ENCODE measurements around the gene UTP14A. TPM values are rescaled to one million over a fixed set of nuclear protein-coding genes. Genes with fewer than 3 reads are reported as not detected.
A peak's percentile ranks its signal among the peaks of the same experiment; 100 is the strongest.

The UTP14A gene
- total RNA-seq, 1 donor from 2014 or later, result 23.3 TPM

- no peak for DNase-seq (ENCODE audit: low read depth)
Measured at GRCh38 chrX:129945131-129945530, 39.2 kb downstream of the UTP14A start.

- no peak for DNase-seq (ENCODE audit: low read depth)
Measured at GRCh38 chrX:129953334-129953648, 47.3 kb downstream of the UTP14A start.

- DNase-seq (ENCODE audit: low read depth), result no peak
Measured at GRCh38 chrX:129953881-129954280, 47.9 kb downstream of the UTP14A start.

GRCh38 chrX:129954804-129955203 lies 48.8 kb downstream of the UTP14A start:
- DNase-seq (ENCODE audit: low read depth), result no peak

GRCh38 chrX:129955682-129956081 lies 49.7 kb downstream of the UTP14A start:
- no peak for DNase-seq (ENCODE audit: low read depth)

GRCh38 chrX:129956145-129956544 lies 50.2 kb downstream of the UTP14A start:
- DNase-seq (ENCODE audit: low read depth), result no peak

GRCh38 chrX:129956765-129957164 lies 50.8 kb downstream of the UTP14A start:
- DNase-seq (ENCODE audit: low read depth), result no peak

GRCh38 chrX:129957241-129958082 lies 51.5 kb downstream of the UTP14A start:
- peak; percentile 54 for DNase-seq (ENCODE audit: low read depth)

- no peak for DNase-seq (ENCODE audit: low read depth)
Measured at GRCh38 chrX:129958083-129958465, 52.1 kb downstream of the UTP14A start.

- no peak for DNase-seq (ENCODE audit: low read depth)
Measured at GRCh38 chrX:129958814-129959492, 53.0 kb downstream of the UTP14A start.

- DNase-seq (ENCODE audit: low read depth), result peak; percentile 26
Measured at GRCh38 chrX:129959493-129959832, 53.5 kb downstream of the UTP14A start.

GRCh38 chrX:129961180-129962083 lies 55.5 kb downstream of the UTP14A start:
- DNase-seq (ENCODE audit: low read depth), result no peak

- DNase-seq (ENCODE audit: low read depth), result no peak
Measured at GRCh38 chrX:129963729-129964128, 57.8 kb downstream of the UTP14A start.

GRCh38 chrX:129965166-129965565 lies 59.2 kb downstream of the UTP14A start:
- no peak for DNase-seq (ENCODE audit: low read depth)

GRCh38 chrX:129968968-129969367 lies 63.0 kb downstream of the UTP14A start:
- DNase-seq (ENCODE audit: low read depth), result no peak

- no peak for DNase-seq (ENCODE audit: low read depth)
Measured at GRCh38 chrX:129976441-129976840, 70.5 kb downstream of the UTP14A start.

Other genes starting within 250 kb of the UTP14A start
- 0.16 TPM in 1 of 2 replicates, not detected in the other for gene XPNPEP2, start 167.2 kb upstream of the UTP14A start, total RNA-seq
- not detected in 2 replicates for gene SASH3, start 126.2 kb upstream of the UTP14A start, total RNA-seq
- 27.0 and 41.1 TPM in 2 replicates for gene ZDHHC9, start 62.3 kb upstream of the UTP14A start, total RNA-seq
- 0.94 and 1.5 TPM in 2 replicates for gene BCORL1, start 76.5 kb downstream of the UTP14A start, total RNA-seq
- gene ELF4, start 204.3 kb downstream of the UTP14A start, total RNA-seq, result 7.6 and 9.2 TPM in 2 replicates

Measured in myocyte (in vitro differentiated cells).